AG09319 (cell line): ENCODE data around the gene PBXIP1.

Experiments used
- DNase-seq: peaks from one replicate; pipeline ENCODE4 v3.0.0-alpha.2; 2010; ENCODE audit warnings: low read depth; ENCODE audit errors: extremely low read depth
- TF ChIP-seq, protein P1 (sequence below): IDR thresholded peaks from 2 replicates; pipeline ENCODE4 v1.5.1; 2011; ENCODE audit warnings: low read depth, mild to moderate bottlenecking, inconsistent platforms, low read length, moderate library complexity

Gene PBXIP1

DNA sequence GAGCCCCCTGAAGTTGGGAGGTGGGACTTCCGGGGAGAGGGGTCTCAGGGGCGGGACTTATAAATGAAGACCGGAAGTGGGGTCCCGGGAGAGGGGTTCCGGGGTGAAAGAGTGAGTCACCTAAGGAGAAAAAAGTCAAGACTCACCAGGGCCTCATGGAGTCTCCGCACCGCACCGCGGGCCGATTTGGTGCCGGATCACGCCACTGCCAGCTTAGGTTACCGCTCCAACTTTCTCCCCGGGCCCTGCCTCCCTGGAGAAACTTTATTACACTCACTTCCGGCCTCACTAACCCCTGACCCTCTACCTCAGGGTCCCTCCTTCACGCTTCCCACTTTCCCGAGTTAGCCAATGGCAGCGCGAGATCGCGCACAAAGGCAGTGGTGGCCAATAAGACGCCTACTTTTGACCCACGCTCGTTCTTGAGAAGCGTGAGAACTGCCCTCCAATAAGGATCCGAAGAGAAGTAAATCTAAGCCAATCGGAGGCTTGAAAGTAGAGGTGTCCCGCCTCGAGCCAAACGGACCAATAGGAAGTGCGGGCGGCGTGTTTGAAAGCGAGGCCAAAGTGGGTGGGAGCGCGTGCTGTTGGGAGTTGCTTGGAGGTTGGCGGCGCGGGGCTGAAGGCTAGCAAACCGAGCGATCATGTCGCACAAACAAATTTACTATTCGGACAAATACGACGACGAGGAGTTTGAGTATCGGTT is 18.4 kb upstream of the PBXIP1 start, which contains the start of gene CKS1B:
TSS of gene CKS1B (plus strand) at position 580 of the 706 bp plus-strand sequence. CDS start at position 645, 65 bp downstream.
- TF ChIP-seq, protein P1, sequence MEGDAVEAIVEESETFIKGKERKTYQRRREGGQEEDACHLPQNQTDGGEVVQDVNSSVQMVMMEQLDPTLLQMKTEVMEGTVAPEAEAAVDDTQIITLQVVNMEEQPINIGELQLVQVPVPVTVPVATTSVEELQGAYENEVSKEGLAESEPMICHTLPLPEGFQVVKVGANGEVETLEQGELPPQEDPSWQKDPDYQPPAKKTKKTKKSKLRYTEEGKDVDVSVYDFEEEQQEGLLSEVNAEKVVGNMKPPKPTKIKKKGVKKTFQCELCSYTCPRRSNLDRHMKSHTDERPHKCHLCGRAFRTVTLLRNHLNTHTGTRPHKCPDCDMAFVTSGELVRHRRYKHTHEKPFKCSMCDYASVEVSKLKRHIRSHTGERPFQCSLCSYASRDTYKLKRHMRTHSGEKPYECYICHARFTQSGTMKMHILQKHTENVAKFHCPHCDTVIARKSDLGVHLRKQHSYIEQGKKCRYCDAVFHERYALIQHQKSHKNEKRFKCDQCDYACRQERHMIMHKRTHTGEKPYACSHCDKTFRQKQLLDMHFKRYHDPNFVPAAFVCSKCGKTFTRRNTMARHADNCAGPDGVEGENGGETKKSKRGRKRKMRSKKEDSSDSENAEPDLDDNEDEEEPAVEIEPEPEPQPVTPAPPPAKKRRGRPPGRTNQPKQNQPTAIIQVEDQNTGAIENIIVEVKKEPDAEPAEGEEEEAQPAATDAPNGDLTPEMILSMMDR: no peak
- DNase-seq: peak; percentile 100

DNA sequence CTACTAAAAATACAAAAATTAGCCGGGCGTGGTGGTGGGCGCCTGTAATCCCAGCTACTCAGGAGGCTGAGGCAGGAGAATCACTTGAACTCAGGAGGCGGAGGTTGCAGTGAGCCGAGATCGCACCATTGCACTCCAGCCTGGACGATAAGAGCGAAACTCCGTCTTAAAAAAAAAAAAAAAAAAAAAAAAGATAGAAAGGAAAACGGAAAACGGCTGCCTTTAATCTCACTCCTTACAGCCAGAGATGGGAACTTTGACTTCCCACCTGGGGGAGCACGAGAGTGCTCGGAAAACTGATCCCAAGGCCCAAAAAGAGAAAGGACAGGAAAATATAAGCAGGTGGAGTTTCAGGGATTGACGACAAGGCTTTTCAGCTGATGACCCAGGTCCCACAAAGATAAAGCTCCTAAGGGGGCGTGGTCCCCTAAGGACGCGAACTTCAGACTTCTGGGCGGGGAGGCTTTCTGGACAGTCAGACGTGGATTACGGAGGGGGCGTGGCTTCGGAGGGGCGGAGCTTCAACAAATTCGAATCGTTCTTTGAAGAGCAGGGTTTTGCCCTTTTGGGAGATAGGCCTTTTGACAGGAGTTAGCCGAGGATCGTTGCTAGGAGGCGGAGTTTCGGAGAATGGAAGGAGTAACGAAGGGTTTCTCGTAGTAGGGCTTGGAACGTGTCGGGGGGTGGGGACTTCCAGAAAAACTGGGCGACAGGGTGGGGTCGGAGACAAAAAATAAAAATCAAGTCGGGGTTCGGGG is 17.6 kb upstream of the PBXIP1 start:
- peak; percentile 96 for DNase-seq
- TF ChIP-seq, protein P1: peak; percentile 23

DNA sequence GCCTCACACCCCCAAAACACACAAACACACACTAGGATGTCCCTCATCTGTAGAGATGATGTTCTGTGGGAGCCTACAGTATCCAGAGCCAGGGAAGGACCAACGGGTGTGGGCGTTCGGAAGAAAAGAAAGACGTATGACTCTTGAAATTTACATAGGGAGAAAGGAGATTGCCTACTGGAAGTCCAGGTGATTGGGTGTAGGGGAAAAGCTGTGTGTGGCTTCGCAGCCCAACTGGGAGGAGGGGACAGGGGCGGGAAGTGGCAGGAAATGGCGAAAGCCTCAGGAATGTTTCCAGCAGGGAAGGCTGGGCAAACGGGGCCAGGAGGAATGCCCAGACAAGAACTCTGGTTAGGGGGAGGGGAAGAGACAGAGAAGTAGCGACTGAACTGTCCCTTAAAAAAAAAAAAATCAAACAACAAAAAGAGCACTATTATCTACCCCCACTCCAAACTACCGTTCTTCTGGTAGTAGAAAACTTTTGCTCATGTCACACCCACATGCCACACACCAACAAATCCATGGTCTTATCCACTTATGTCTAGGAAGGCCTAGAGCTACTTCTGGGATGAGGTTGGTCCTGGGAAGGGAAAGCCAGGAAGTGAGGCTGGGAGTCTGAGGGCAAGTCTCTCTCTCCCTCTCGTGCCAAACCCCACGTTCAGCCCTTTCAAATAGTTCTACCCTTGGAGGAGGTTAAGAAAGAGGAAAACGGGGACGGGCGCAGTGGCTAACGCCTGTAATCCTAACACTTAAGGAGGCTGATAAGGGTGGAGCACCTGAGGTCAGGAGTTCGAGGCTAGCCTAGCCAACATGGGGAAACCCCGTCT is 16.8 kb upstream of the PBXIP1 start:
- TF ChIP-seq, protein P1: no peak
- peak; percentile 89 for DNase-seq

DNA sequence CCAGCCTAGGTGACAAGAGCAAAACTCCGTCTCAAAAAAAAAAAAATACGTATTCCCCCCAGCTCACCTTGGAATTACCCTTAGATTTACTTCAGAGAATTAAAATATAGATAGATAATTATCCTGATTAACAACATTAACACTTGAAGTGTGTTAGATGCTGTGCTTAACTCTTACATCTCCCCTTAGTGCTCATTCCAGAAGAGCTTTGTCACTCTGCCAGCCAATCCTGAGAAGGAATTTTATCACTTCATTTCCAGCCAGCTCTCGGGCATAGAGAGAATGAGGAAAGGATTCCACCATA is 16.3 kb upstream of the PBXIP1 start:
- TF ChIP-seq, protein P1: no peak

DNA sequence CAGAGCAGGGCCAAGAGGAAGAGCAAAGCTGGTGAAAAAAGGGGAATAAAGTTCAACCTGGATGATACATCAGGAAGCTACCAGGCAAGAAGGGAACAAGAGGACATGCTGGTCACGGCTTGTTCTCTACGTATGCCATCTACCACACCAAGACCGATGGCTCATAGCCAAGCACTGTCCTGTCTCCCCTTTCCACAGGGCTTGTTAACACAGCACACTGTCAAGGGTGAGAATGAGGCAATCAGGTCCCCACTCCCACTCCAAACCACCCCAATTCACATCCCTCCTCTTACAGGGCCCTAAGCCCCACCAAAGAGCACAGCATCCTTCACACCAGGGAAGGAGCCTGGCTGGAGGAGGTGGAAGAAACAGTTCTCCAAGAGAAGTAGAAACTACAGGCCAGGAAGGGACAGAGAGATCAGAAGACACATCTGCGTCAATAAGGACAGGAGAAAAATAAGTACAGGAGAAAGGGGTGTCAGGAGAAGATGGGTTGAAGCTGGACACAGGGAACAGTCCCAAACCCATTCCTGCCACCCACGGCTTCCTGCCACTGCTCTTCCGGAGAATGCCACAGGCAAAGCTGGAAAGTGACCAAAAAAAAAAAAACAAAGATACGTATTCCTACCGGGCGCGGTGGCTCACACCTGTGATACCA is 15.6 kb upstream of the PBXIP1 start:
- DNase-seq: no peak
- TF ChIP-seq, protein P1: no peak

More for the DNA sequence above, 16.3 kb upstream of the PBXIP1 start:
- no peak for DNase-seq

DNA sequence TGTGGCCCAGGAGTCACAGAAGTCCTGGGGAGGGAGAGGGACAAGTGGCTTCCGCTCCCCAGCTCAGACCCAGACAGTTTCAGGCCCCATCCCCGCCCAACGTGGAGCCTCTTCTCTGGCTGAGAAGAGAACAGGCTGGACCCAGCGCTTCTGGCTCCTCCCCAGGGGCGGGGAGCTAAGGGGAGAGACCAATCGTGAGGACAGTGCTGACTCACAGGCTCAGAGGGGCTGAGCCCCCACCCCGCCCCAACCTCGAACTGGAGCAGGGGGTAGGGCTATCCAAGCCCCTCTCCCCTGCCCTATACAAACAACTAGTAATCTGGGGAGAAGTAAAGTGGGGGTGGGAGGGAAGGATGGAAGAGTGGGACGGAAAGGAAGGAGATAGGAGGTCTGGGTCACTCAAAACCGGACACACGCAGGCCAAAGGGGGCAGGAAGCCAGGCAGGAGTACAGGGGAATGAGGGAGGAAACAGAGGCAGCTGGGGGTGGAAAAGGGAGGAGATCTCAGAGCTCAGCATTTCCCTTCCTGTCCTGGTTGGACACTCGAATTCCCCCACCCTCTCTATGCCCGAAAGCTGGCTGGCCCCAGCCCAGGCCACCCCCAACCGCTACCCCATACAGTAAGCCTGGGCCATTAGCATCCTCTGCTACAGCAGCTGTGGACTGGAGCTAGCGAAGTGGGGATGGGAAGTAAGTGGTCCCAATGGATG is 14.9 kb upstream of the PBXIP1 start, which contains the start of gene SHC1:
TSS of gene SHC1 (minus strand) at position 117 of the 710 bp plus-strand sequence. CDS start 221 bp downstream, outside the sequence.
- DNase-seq: peak; percentile 87
- TF ChIP-seq, protein P1: no peak
